RCC 7860 (cell line): ENCODE results near the gene ZNF383.
"Not testable (repeated sequence)": the region's sequence is repeated elsewhere in the genome, so short reads cannot be mapped to it uniquely, and the experiment has no call there.

Experiments
- DNase-seq: peaks from one replicate; pipeline ENCODE4 v3.0.0-alpha.2; 2015; ENCODE audit warnings: low spot score
- FAIRE-seq: peaks from 2 replicates; lab custom pipeline; 2012; peaks lifted over from hg19 to GRCh38; lab: Jason Lieb, UNC

Gene ZNF383

GRCh38 chr19:37292998-37293939 lies 75.3 kb downstream of the ZNF383 start:
- not testable (repeated sequence) for DNase-seq, FAIRE-seq

- DNase-seq, FAIRE-seq: not testable (repeated sequence)
Observed at GRCh38 chr19:37294246-37294645, 76.2 kb downstream of the ZNF383 start.
